Uterus (tissue), 4 donors: ENCODE data around the gene UXS1. TPM values are rescaled to one million over a fixed set of nuclear protein-coding genes. Genes with fewer than 3 reads are reported as not detected.
A peak's percentile ranks its signal among the peaks of the same experiment; 100 is the strongest.

Source experiments
- DNase-seq, 2 donors: peaks; one replicate each; pipeline ENCODE4 v3.0.0-alpha.2; 2019 to 2020
- H3K27ac ChIP-seq, 2 donors: fragments of 200-600 bp; sonication (generic); 1 replicate in 1 of 2; 2 replicates in 1 of 2; pipeline ENCODE4 v1.5.1; 2016 to 2018
- H3K27me3 ChIP-seq, 2 donors: fragments of 200-600 bp; sonication (generic); one replicate each; pipeline ENCODE4 v1.5.1; 2018 to 2019; ENCODE audit warnings: control low read depth in 1 of 2
- H3K36me3 ChIP-seq, 2 donors: fragments of 200-600 bp; sonication (generic); one replicate each; pipeline ENCODE4 v1.5.1; 2019; ENCODE audit warnings: control low read depth in 1 of 2
- H3K4me1 ChIP-seq, 2 donors: fragments of 200-600 bp; sonication (generic); one replicate each; pipeline ENCODE4 v1.5.1; 2018 to 2019; ENCODE audit warnings: control low read depth in 1 of 2
- H3K4me3 ChIP-seq, 2 donors: fragments of 200-600 bp; sonication (generic); 1 replicate in 1 of 2; 2 replicates in 1 of 2; pipeline ENCODE4 v1.5.1; 2018 to 2019; ENCODE audit warnings: mild to moderate bottlenecking in 1 of 2
- H3K9me3 ChIP-seq, 2 donors: fragments of 200-600 bp; sonication (generic); one replicate each; pipeline ENCODE4 v1.5.1; 2019; ENCODE audit warnings: control low read depth in 1 of 2
- POLR2A ChIP-seq, 2 donors: fragments of 450-650 bp; IDR thresholded peaks; one replicate each; pipeline ENCODE4 v1.6.1; 2016; ENCODE audit warnings: antibody characterized with exemption in 2 of 2, mild to moderate bottlenecking in 1 of 2, moderate library complexity in 1 of 2
- intact Hi-C: fragments of 100-400 bp; cut with DNase I; formaldehyde crosslinking; loops from one replicate; pipeline ENCODE4 v1.15.1; 2023; ENCODE audit warnings: low total_unique reads
- total RNA-seq, 4 donors: library from RNA; depleted of rRNA in 3 of 4; stranded (reverse); fragments of >200 nt in 3 of 4; gene quantifications; one replicate each; pipeline versions ENCODE4 v1.1.0 to v1.2.4, GENCODE V29; 2014 to 2023
- TF ChIP-seq, protein P1 (sequence below), 4 experiments: fragments of 200-600 bp in 2 of 4; fragments of 450-650 bp in 2 of 4; sonication (generic) in 2 of 4; IDR thresholded peaks; one replicate each; pipeline ENCODE4 v1.5.1; 2016 to 2019; ENCODE audit warnings: antibody characterized with exemption in 4 of 4, mild to moderate bottlenecking in 2 of 4, moderate library complexity in 1 of 4
- donor health status: DM: yes; HTN: yes; CAD: no.

Gene UXS1
- total RNA-seq, 4 donors from 2014 or later, result 26.2 to 103 (median 74.8) TPM

DNA sequence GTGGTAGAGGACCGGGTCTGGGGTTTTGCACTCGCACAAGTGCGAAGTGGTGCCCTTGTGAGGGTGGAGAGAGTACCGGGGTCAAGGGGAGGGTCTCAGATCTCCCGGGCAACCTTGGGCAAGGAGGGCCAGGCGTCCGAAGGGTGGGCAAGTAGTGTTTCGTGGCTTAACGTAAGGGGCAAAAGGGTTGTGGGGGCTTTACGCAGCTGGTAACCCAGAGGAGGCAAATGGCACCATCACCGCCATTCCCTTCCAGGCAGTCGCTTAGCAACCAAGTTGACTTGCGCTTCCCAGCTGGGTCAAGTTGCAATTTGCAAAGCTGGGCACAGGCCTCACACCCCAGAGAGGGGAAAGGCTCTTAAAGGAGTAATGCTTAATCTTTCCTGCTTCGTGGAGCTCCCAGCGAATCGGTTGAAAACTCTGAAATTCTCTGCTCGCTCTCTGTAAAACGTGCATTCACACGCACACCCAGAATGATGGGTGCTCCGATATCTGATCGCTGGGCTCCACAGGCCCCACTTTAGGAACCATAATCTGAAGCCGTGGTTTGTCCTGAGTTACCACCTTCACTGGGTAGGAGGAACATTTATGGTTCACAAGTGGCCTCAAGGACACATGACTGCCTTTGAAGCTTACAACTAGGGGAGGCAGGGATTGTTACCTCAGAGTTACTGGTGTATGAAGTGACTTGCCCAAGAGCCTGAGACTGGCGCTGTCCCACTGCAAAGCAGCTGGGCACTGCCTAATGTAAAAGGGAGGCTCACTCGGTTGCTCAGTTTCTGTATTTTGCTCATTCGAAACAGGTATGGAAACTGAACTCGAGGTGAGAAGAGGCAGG is 127.9 kb downstream of the UXS1 start:
- Histone ChIP-seq H3K27me3 (no peaks in the 10 kb centered on the region), H3K36me3 (no peaks in the 10 kb centered on the region), H3K4me1 (no peaks in the 10 kb centered on the region), H3K4me3 (peak overlapping the region; percentile 29 to 33), H3K27ac (peak overlapping the region in 1 of 2 donors; percentile 28), H3K9me3 (no peaks in the 10 kb centered on the region)
- intact Hi-C loops, result no loop called here
- DNase-seq, result no peak
- TF ChIP-seq, protein P1, sequence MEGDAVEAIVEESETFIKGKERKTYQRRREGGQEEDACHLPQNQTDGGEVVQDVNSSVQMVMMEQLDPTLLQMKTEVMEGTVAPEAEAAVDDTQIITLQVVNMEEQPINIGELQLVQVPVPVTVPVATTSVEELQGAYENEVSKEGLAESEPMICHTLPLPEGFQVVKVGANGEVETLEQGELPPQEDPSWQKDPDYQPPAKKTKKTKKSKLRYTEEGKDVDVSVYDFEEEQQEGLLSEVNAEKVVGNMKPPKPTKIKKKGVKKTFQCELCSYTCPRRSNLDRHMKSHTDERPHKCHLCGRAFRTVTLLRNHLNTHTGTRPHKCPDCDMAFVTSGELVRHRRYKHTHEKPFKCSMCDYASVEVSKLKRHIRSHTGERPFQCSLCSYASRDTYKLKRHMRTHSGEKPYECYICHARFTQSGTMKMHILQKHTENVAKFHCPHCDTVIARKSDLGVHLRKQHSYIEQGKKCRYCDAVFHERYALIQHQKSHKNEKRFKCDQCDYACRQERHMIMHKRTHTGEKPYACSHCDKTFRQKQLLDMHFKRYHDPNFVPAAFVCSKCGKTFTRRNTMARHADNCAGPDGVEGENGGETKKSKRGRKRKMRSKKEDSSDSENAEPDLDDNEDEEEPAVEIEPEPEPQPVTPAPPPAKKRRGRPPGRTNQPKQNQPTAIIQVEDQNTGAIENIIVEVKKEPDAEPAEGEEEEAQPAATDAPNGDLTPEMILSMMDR (IDR thresholded peaks at IDR 0.05), result no peak
- no peak for TF ChIP-seq POLR2A (IDR thresholded peaks at IDR 0.05)

DNA sequence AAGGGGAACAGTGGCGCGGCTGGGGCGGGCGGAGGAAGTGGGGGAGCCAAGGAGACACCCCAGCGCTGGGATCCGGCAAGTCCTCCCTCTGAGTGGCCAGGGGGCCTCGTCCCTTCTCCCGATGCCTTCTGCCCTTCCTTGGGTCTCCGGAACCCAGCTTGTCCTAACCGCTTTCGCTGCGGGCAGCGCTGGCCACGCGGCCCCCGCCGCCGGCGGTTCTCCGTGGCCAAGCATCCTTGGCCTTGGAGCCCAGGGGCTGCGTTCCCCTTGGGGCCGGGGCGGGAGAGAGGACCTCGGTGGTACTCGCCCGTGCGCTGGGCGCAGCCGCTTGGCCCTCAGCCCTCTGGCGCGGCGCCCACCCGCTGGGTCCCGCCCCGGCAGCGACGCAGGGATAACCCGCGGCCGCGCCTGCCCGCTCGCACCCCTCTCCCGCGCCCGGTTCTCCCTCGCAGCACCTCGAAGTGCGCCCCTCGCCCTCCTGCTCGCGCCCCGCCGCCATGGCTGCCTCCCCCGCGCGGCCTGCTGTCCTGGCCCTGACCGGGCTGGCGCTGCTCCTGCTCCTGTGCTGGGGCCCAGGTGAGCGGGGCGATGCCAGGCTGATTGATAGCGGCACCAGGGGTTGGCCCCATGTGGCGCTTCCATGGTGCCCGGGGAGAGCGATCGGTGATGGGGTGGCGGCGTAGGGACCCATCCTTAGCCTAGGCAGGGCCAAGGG is 128.7 kb downstream of the UXS1 start:
- peak in 1 of 2 donors; percentile 18 for DNase-seq
- intact Hi-C loops, result no loop called here
- H3K36me3 ChIP-seq, result no peaks in the 10 kb centered on the region
- H3K9me3 ChIP-seq, result no peaks in the 10 kb centered on the region
- peak overlapping the region; percentile 29 to 33 for H3K4me3 ChIP-seq
- H3K27ac ChIP-seq, result peak overlapping the region in 1 of 2 donors; percentile 28
- no peaks in the 10 kb centered on the region for H3K27me3 ChIP-seq
- H3K4me1 ChIP-seq, result no peaks in the 10 kb centered on the region
- TF ChIP-seq POLR2A (IDR thresholded peaks at IDR 0.05), result no peak
- TF ChIP-seq, protein P1 (IDR thresholded peaks at IDR 0.05), result no peak

DNA sequence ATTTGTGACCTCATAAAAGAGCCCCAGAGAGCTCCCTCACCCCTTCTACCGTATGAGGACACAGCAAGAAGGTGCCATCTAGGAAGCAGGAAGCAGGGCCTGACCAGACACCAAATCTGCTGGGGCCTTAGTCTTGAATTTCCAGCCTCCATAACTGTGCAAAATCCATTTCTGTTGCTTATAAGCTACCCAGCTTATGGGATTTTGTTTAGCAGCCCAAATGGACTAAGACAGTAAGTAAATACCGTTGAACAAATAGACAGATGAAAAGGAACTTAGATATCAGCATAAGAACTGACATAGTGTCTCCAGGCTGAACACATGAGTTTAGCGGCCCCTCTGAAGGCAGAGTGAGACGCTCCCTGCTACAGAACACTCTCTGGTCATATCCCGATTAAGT is 130.9 kb downstream of the UXS1 start:
- Histone ChIP-seq H3K36me3 (no peaks in the 10 kb centered on the region), H3K27me3 (no peaks in the 10 kb centered on the region), H3K4me3 (no peak overlapping the region), H3K4me1 (no peaks in the 10 kb centered on the region), H3K9me3 (no peaks in the 10 kb centered on the region), H3K27ac (no peak overlapping the region)
- intact Hi-C loops, result no loop called here
- DNase-seq, result no peak
- TF ChIP-seq, protein P1 (IDR thresholded peaks at IDR 0.05), result no peak

DNA sequence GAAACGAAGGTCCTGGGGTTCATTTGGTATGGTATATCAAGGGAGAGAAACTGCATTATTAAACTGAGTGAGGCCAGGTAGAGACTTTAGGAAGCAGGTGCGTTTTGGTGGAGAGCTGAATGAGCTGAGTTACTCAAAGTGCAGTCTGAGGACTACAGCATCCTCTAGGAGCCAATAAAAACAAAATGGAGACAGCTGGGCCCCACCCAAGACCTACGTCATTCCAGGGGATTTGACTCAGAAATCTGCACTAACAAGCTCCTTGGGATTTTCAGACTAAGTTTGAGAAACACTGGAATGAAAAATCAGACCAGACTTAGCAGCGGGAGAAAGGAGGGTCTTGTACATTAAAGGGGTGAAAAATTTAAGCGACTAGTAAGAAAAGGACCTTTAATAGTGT is 131.5 kb downstream of the UXS1 start:
- Histone ChIP-seq H3K27me3 (no peaks in the 10 kb centered on the region), H3K4me1 (no peaks in the 10 kb centered on the region), H3K4me3 (no peak overlapping the region), H3K9me3 (no peaks in the 10 kb centered on the region), H3K36me3 (no peaks in the 10 kb centered on the region), H3K27ac (no peak overlapping the region)
- intact Hi-C loops, result no loop called here
- TF ChIP-seq, protein P1 (IDR thresholded peaks at IDR 0.05), result no peak
- TF ChIP-seq POLR2A (IDR thresholded peaks at IDR 0.05), result no peak
- no peak for DNase-seq
